Transverse colon (tissue), 4 donors: ENCODE data around the gene MRPS9.

ENCODE experiments used
- CTCF ChIP-seq, 5 experiments: fragments of 200-600 bp in 3 of 5; fragments of 450-650 bp in 2 of 5; sonication (generic) in 3 of 5; IDR thresholded peaks; 1 replicate in 2 of 5; 2 replicates in 3 of 5; pipeline ENCODE4 v1.5.1; 2016 to 2017; ENCODE audit warnings: antibody characterized with exemption in 5 of 5, inconsistent platforms in 3 of 5, mild to moderate bottlenecking in 2 of 5, moderate library complexity in 1 of 5
- EP300 ChIP-seq: sonication (generic); formaldehyde crosslinking; IDR thresholded peaks from one replicate; pipeline ENCODE4 v1.6.1; 2017; ENCODE audit warnings: antibody characterized with exemption, low read depth
- POLR2A ChIP-seq: fragments of 450-650 bp; IDR thresholded peaks from one replicate; pipeline ENCODE4 v1.6.1; 2016; ENCODE audit warnings: antibody characterized with exemption, mild to moderate bottlenecking, moderate library complexity
- POLR2AphosphoS5 ChIP-seq, 3 donors: sonication (generic); formaldehyde crosslinking; IDR thresholded peaks; one replicate each; pipeline ENCODE4 v1.6.1; 2016; ENCODE audit warnings: antibody characterized with exemption in 3 of 3

DNA sequence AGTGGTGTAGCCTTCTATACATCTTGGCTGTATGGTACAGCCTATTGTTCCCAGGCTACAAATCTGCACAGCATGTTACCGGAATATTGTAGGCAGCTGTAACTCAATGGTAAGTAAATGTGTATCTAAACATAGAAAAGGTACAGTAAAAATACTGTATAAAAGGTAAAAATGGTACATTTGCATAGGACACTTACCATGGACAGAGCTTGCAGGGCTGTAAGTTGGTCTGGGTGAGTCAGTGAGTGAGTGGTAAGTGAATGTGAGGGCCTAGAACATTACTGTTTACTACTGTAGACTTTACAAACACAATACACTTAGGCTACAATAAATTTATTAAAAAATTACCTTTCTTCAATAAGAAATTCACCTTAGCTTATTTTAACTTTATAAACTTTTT lies 3.7 kb upstream of the MRPS9 start:
- TF ChIP-seq CTCF (IDR thresholded peaks at IDR 0.05) (no peak), POLR2A (no peak), POLR2AphosphoS5 (IDR thresholded peaks at IDR 0.05) (no peak), EP300 (no peak)
